NCI-H187 treated with DMSO at 0.1 percent for 48 hours (cell line): ENCODE results near the gene RABL6.
"Not testable (repeated sequence)": the region's sequence is repeated elsewhere in the genome, so short reads cannot be mapped to it uniquely, and the experiment has no call there.

Source experiments
- DNase-seq: peaks from one replicate; lab custom pipeline; 2025; lab: John Stamatoyannopoulos, UW

The RABL6 gene

GRCh38 chr9:136835932-136836904 is 28.5 kb downstream of the RABL6 start:
- DNase-seq, result no peak

- no peak for DNase-seq
Observed at GRCh38 chr9:136837146-136837855, 29.6 kb downstream of the RABL6 start.

- DNase-seq, result not testable (repeated sequence)
Observed at GRCh38 chr9:136837856-136838277, 30.1 kb downstream of the RABL6 start.

GRCh38 chr9:136838314-136839228 is 30.8 kb downstream of the RABL6 start:
- no peak for DNase-seq

- no peak for DNase-seq
Observed at GRCh38 chr9:136839229-136840139, 31.7 kb downstream of the RABL6 start.

GRCh38 chr9:136840140-136840876 is 32.6 kb downstream of the RABL6 start:
- DNase-seq, result no peak

GRCh38 chr9:136840877-136841645 is 33.3 kb downstream of the RABL6 start:
- no peak for DNase-seq

GRCh38 chr9:136841646-136842379 is 34.1 kb downstream of the RABL6 start:
- DNase-seq, result not testable (repeated sequence)

- not testable (repeated sequence) for DNase-seq
Observed at GRCh38 chr9:136842380-136842948, 34.7 kb downstream of the RABL6 start, which contains the start of gene AJM1. TSS of gene AJM1 (plus strand) at chr9:136842478. CDS start at chr9:136844415, 1,937 bp downstream.

GRCh38 chr9:136843159-136843800 is 35.5 kb downstream of the RABL6 start:
- not testable (repeated sequence) for DNase-seq

GRCh38 chr9:136843801-136844740 is 36.3 kb downstream of the RABL6 start:
- not testable (repeated sequence) for DNase-seq

- no peak for DNase-seq
Observed at GRCh38 chr9:136844761-136845464, 37.2 kb downstream of the RABL6 start.

GRCh38 chr9:136845465-136846260 is 37.9 kb downstream of the RABL6 start:
- DNase-seq, result no peak

GRCh38 chr9:136846376-136847087 is 38.8 kb downstream of the RABL6 start:
- no peak for DNase-seq
